SK-N-SH (cell line): Measurements from ENCODE around the gene KLHDC7B. TPM values are rescaled to one million over a fixed set of nuclear protein-coding genes. Genes with fewer than 3 reads are reported as not detected.
"Not testable (repeated sequence)": the region's sequence is repeated elsewhere in the genome, so short reads cannot be mapped to it uniquely, and the experiment has no call there.

ENCODE experiments used
- CTCF ChIA-PET: fragments of 300-600, 350-600 bp; formaldehyde crosslinking; extraction: SDS; loops from one replicate; lab custom pipeline; 2021; lab: Yijun Ruan, JAX
- POLR2A ChIA-PET: fragments of 350-600 bp; sonication (Branson Sonifier 250); formaldehyde crosslinking; extraction: SDS; loops from one replicate; lab custom pipeline; 2020; ENCODE audit warnings: antibody characterized with exemption, inconsistent platforms; lab: Yijun Ruan, JAX
- DNase-seq: peaks from one replicate; pipeline ENCODE4 v3.0.0; 2012
- H2AFZ ChIP-seq: fragments of 200-600 bp; sonication (generic); 2 replicates; pipeline ENCODE4 v1.8.1; 2016; ENCODE audit warnings: antibody characterized with exemption, mild to moderate bottlenecking, low read depth
- H3F3A ChIP-seq: fragments of 200-600 bp; sonication (generic); replicated peaks from 2 replicates; pipeline ENCODE3; 2016; ENCODE audit warnings: antibody characterized with exemption, mild to moderate bottlenecking; ENCODE audit not compliant: insufficient read depth
- H3K27ac ChIP-seq, 2 experiments: fragments of 200-500 bp in 1 of 2; fragments of 200-600 bp in 1 of 2; sonication (Bioruptor generic) in 1 of 2; sonication (generic), shearing (Covaris generic) in 1 of 2; 2 replicates each; pipeline versions ENCODE4 v1.5.1 to v1.6.1; 2014 to 2016; ENCODE audit warnings: low read depth in 2 of 2, inconsistent platforms in 1 of 2, low read length in 1 of 2, mild to moderate bottlenecking in 1 of 2, mixed read lengths in 1 of 2
- H3K27me3 ChIP-seq: fragments of 200-600 bp; sonication (generic), shearing (Covaris generic); 2 replicates; pipeline ENCODE4 v1.6.1; 2016; ENCODE audit warnings: mixed run types; ENCODE audit not compliant: insufficient read depth
- H3K36me3 ChIP-seq, 2 experiments: fragments of 200-500 bp in 1 of 2; fragments of 200-600 bp in 1 of 2; sonication (Bioruptor generic) in 1 of 2; sonication (generic) in 1 of 2; replicated peaks in 1 of 2; 2 replicates each; pipeline versions ENCODE3 to v1.5.1; 2014 to 2016; ENCODE audit warnings: low read length in 1 of 2, mild to moderate bottlenecking in 1 of 2; ENCODE audit not compliant: insufficient read depth in 2 of 2, control insufficient read depth in 1 of 2
- H3K4me1 ChIP-seq, 2 experiments: fragments of 200-500 bp in 1 of 2; fragments of 200-600 bp in 1 of 2; sonication (Bioruptor generic) in 1 of 2; sonication (generic), shearing (Covaris generic) in 1 of 2; 2 replicates each; pipeline versions ENCODE4 v1.5.1 to v1.6.1; 2014 to 2016; ENCODE audit warnings: low read depth in 1 of 2, low read length in 1 of 2, mixed run types in 1 of 2; ENCODE audit not compliant: insufficient read depth in 2 of 2, control insufficient read depth in 1 of 2
- H3K4me2 ChIP-seq: fragments of 200-600 bp; sonication (generic), shearing (Covaris generic); 2 replicates; pipeline ENCODE4 v1.6.1; 2017; ENCODE audit warnings: mixed run types
- H3K4me3 ChIP-seq, 2 experiments: fragments of 200-500 bp in 1 of 2; fragments of 200-600 bp in 1 of 2; sonication (Bioruptor generic) in 1 of 2; sonication (generic), shearing (Covaris generic) in 1 of 2; 2 replicates each; pipeline versions ENCODE4 v1.5.1 to v1.8.1; 2014 to 2016; ENCODE audit warnings: low read depth in 2 of 2, inconsistent platforms in 1 of 2, low read length in 1 of 2, mild to moderate bottlenecking in 1 of 2, mixed read lengths in 1 of 2, moderate library complexity in 1 of 2
- H3K79me2 ChIP-seq: fragments of 200-600 bp; sonication (generic); 2 replicates; pipeline ENCODE4 v1.8.1; 2017; ENCODE audit warnings: mild to moderate bottlenecking; ENCODE audit not compliant: insufficient read depth
- H3K9ac ChIP-seq: fragments of 200-600 bp; sonication (generic); 2 replicates; pipeline ENCODE4 v1.6.1; 2017; ENCODE audit warnings: mixed run types
- H3K9me2 ChIP-seq: fragments of 200-600 bp; sonication (generic); 2 replicates; pipeline ENCODE4 v1.6.1; 2017; ENCODE audit warnings: mixed run types
- H3K9me3 ChIP-seq: fragments of 200-600 bp; sonication (generic); 2 replicates; pipeline ENCODE4 v1.6.1; 2017; ENCODE audit warnings: mixed run types, mild to moderate bottlenecking, moderate library complexity
- H4K20me1 ChIP-seq: fragments of 200-600 bp; sonication (generic); 2 replicates; pipeline ENCODE4 v1.6.1; 2017; ENCODE audit warnings: mild to moderate bottlenecking, mixed run types; ENCODE audit not compliant: insufficient read depth
- EP300 ChIP-seq, 2 experiments: IDR thresholded peaks; 2 replicates each; pipeline versions ENCODE4 v1.4.0 to v1.6.1; 2012; ENCODE audit warnings: borderline replicate concordance in 1 of 2, low read depth in 1 of 2, low read length in 1 of 2
- MXI1 ChIP-seq: IDR thresholded peaks from 2 replicates; pipeline ENCODE4 v1.6.1; 2012; ENCODE audit warnings: mild to moderate bottlenecking, low read depth, low read length, improper control_type of control experiment
- NRF1 ChIP-seq: IDR thresholded peaks from 2 replicates; pipeline ENCODE4 v1.6.1; 2012; ENCODE audit warnings: low read depth, mild to moderate bottlenecking, low read length
- POLR2AphosphoS5 ChIP-seq: IDR thresholded peaks from 2 replicates; pipeline ENCODE4 v1.6.1; 2012; ENCODE audit warnings: low read depth, low read length
- RXRA ChIP-seq: IDR thresholded peaks from 2 replicates; pipeline ENCODE4 v1.4.0; 2012; ENCODE audit warnings: low read depth, mild to moderate bottlenecking, borderline replicate concordance
- SIN3A ChIP-seq: IDR thresholded peaks from 2 replicates; pipeline ENCODE4 v1.6.1; 2012; ENCODE audit warnings: low read depth, mild to moderate bottlenecking, low read length, moderate library complexity, borderline replicate concordance
- TCF12 ChIP-seq: IDR thresholded peaks from 2 replicates; pipeline ENCODE4 v1.4.0; 2012
- WGBS: methylation state at CpG from one replicate; pipeline ENCODE4 v1.1.6; 2017; ENCODE audit warnings: low lambda C conversion rate; 5-methylcytosine and 5-hydroxymethylcytosine counted together
- polyA plus RNA-seq, 3 experiments: library from polyadenylated mRNA; depleted of rRNA; stranded (reverse); fragments of >200 nt; gene quantifications; 2 replicates each; pipeline ENCODE4 v1.2.3, GENCODE V29; 2012
- TF ChIP-seq, protein P1 (sequence below): IDR thresholded peaks from 2 replicates; pipeline ENCODE4 v1.4.0; 2012; ENCODE audit warnings: low read depth, borderline replicate concordance
- TF ChIP-seq, protein P2 (sequence below): fragments of 200-600 bp; sonication (generic); IDR thresholded peaks from 2 replicates; pipeline ENCODE4 v1.6.1; 2017; ENCODE audit warnings: antibody characterized with exemption, mild to moderate bottlenecking, moderate library complexity
- TF ChIP-seq, protein P3 (sequence below): IDR thresholded peaks from 2 replicates; pipeline ENCODE4; 2012

Gene KLHDC7B
- polyA plus RNA-seq, 1 of the 3 experiments (the other 2 are of a cell fraction): 0.07 TPM

- peaks cover 41% of the 10 kb centered on the region for H3K79me2 ChIP-seq
Observed at GRCh38 chr22:50519151-50519550, 26.5 kb upstream of the KLHDC7B start.

GRCh38 chr22:50520184-50520583 is 25.5 kb upstream of the KLHDC7B start:
- 96% methylated on average over 8 of the region's 8 CpGs for WGBS
- H3K27ac ChIP-seq, H3K27me3 ChIP-seq, H3K9ac ChIP-seq, H3K9me2 ChIP-seq, POLR2A ChIA-PET, H2AFZ ChIP-seq, CTCF ChIA-PET, H3F3A ChIP-seq, H4K20me1 ChIP-seq, H3K9me3 ChIP-seq, DNase-seq, H3K4me2 ChIP-seq, H3K4me3 ChIP-seq: not testable (repeated sequence)
- peaks cover 7 to 13% of the 10 kb centered on the region in 2 experiments; a peak in 2 of 4 replicates for H3K4me1 ChIP-seq
- peaks cover 35% of the 10 kb centered on the region for H3K79me2 ChIP-seq
- H3K36me3 ChIP-seq: peaks cover 7 to 54% of the 10 kb centered on the region in 2 experiments

More at GRCh38 chr22:50519151-50519550, 26.5 kb upstream of the KLHDC7B start:
- ChIA-PET CTCF (interaction anchor here (1.3 to 1.8 kb wide), 2 partner anchors 21 to 44 kb away, joined by 3 to 6 read pairs; partner anchors contain the start of gene SYCE3), POLR2A (no interaction called here)
- 0 out of 2 replicates have a peak, but pooled peaks cover 5% of the 10 kb centered on the region for H4K20me1 ChIP-seq
- peaks cover 7 to 54% of the 10 kb centered on the region in 2 experiments for H3K36me3 ChIP-seq
- no peaks in the 10 kb centered on the region for H3F3A ChIP-seq
- 100% methylated on average over 3 of the region's 8 CpGs for WGBS
- H3K27me3 ChIP-seq: no peaks in the 10 kb centered on the region
- H3K27ac ChIP-seq: no peak overlapping the region
- peak; percentile 5 for DNase-seq
- H3K9ac ChIP-seq: no peak overlapping the region
- H3K9me2 ChIP-seq: no peaks in the 10 kb centered on the region
- peaks cover 3 to 6% of the 10 kb centered on the region in 2 experiments; a peak in 2 of 4 replicates for H3K4me1 ChIP-seq
- H3K4me3 ChIP-seq: no peak overlapping the region
- H2AFZ ChIP-seq: no peak overlapping the region
- H3K9me3 ChIP-seq: no peaks in the 10 kb centered on the region
- H3K4me2 ChIP-seq: no peak overlapping the region
- TF ChIP-seq RXRA (no peak), MXI1 (no peak), POLR2AphosphoS5 (no peak), NRF1 (no peak), TCF12 (no peak), EP300 (IDR thresholded peaks at IDR 0.05; ENCODE audit: borderline replicate concordance in 1 of 2, low read depth in 1 of 2, low read length in 1 of 2) (no peak), SIN3A (no peak)
- TF ChIP-seq, protein P1, sequence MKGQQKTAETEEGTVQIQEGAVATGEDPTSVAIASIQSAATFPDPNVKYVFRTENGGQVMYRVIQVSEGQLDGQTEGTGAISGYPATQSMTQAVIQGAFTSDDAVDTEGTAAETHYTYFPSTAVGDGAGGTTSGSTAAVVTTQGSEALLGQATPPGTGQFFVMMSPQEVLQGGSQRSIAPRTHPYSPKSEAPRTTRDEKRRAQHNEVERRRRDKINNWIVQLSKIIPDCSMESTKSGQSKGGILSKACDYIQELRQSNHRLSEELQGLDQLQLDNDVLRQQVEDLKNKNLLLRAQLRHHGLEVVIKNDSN: no peak
- TF ChIP-seq, protein P2, sequence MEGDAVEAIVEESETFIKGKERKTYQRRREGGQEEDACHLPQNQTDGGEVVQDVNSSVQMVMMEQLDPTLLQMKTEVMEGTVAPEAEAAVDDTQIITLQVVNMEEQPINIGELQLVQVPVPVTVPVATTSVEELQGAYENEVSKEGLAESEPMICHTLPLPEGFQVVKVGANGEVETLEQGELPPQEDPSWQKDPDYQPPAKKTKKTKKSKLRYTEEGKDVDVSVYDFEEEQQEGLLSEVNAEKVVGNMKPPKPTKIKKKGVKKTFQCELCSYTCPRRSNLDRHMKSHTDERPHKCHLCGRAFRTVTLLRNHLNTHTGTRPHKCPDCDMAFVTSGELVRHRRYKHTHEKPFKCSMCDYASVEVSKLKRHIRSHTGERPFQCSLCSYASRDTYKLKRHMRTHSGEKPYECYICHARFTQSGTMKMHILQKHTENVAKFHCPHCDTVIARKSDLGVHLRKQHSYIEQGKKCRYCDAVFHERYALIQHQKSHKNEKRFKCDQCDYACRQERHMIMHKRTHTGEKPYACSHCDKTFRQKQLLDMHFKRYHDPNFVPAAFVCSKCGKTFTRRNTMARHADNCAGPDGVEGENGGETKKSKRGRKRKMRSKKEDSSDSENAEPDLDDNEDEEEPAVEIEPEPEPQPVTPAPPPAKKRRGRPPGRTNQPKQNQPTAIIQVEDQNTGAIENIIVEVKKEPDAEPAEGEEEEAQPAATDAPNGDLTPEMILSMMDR: no peak
- TF ChIP-seq, protein P3, sequence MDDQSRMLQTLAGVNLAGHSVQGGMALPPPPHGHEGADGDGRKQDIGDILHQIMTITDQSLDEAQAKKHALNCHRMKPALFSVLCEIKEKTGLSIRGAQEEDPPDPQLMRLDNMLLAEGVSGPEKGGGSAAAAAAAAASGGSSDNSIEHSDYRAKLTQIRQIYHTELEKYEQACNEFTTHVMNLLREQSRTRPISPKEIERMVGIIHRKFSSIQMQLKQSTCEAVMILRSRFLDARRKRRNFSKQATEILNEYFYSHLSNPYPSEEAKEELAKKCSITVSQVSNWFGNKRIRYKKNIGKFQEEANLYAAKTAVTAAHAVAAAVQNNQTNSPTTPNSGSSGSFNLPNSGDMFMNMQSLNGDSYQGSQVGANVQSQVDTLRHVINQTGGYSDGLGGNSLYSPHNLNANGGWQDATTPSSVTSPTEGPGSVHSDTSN: no peak
